ENCODE results near the gene ACER1. TPM values are rescaled to one million over a fixed set of nuclear protein-coding genes. Genes with fewer than 3 reads are reported as not detected.

ACER1 gene
- total and polyA plus RNA-seq, 10 of the 15 experiments (the other 5 are each of a cell fraction or from before 2014, with no cell fraction given): not detected

DNA sequence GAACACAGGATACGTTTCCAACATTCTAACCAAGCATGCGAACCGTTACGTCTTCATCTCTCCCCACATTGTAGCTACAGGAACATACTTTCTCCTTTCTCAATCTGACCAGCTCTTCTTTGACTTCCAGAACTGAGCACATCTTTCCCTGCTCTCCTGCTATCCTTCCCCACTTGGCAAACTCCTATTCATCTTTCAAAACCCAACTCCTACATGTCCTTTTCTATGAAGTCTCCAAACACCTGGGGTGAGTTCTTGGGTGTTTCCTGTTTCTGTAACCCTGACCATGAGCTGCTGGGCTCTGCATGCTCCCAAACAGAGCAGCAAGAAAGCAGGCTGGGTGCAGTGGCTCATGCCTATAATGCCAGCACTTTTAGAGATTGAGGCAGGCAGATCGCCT is 6.6 kb downstream of the ACER1 start:
- no TSS peak for BruUV-seq (replicated peaks)
- ATAC-seq: no peak
- Histone ChIP-seq H3K27ac (ENCODE audit: control insufficient read depth, insufficient read depth) (no peak overlapping the region), H3K9ac (ENCODE audit: control insufficient read depth, insufficient read depth, low read length) (no peak overlapping the region), H3K79me2 (ENCODE audit: control insufficient read depth, insufficient read depth, low read length) (no peaks in the 10 kb centered on the region), H3K4me3 (no peak overlapping the region), H2AFZ (ENCODE audit: control insufficient read depth, low read depth, low read length) (no peak overlapping the region), H3K36me3 (ENCODE audit: control insufficient read depth in 2 of 2, insufficient read depth in 2 of 2, low read length in 1 of 2) (no peaks in the 10 kb centered on the region), H4K20me1 (ENCODE audit: control insufficient read depth, insufficient read depth) (no peaks in the 10 kb centered on the region), H3K4me1 (ENCODE audit: control insufficient read depth, insufficient read depth, low read length) (no peaks in the 10 kb centered on the region), H3K9me3 (replicated peaks; ENCODE audit: control insufficient read depth, insufficient read depth, low read length) (no peaks in the 10 kb centered on the region), H3K4me2 (ENCODE audit: control insufficient read depth, insufficient read depth) (no peak overlapping the region), H3K27me3 (replicated peaks in 1 of 2; ENCODE audit: control insufficient read depth in 2 of 2, insufficient read depth in 2 of 2, low read length in 1 of 2) (no peaks in the 10 kb centered on the region)
- no peak for DNase-seq (ENCODE audit: low read depth, low spot score)
- CTCF ChIA-PET: no interaction called here
- POLR2A ChIA-PET: no interaction called here
- in situ Hi-C loops (cut with MboI): no loop called here
- no peak for FAIRE-seq
- SMC1A ChIA-PET (ENCODE audit: uncharacterized antibody, unreplicated experiment): no interaction called here
- WGBS (ENCODE audit: insufficient coverage, insufficient replicate concordance, low lambda C conversion rate, missing lambda C conversion rate): 59% methylated on average over 5 of the region's 5 CpGs
- intact Hi-C loops (cut with micrococcal nuclease; ENCODE audit: unreplicated experiment): no loop called here
- RAD21 ChIA-PET (ENCODE audit: unreplicated experiment): no interaction called here
- TF ChIP-seq BRCA1 (IDR thresholded peaks at IDR 0.05; ENCODE audit: low read depth, low read length) (no peak), SRF (IDR thresholded peaks at IDR 0.05; ENCODE audit: low read depth in 2 of 2, low read length in 2 of 2) (no peak), IRF4 (IDR thresholded peaks at IDR 0.05; ENCODE audit: low read depth, low read length) (no peak), HCFC1 (IDR thresholded peaks at IDR 0.05; ENCODE audit: low read length) (no peak), TBL1XR1 (IDR thresholded peaks at IDR 0.05; ENCODE audit: low read depth, low read length) (no peak), TCF7 (IDR thresholded peaks at IDR 0.05; ENCODE audit: borderline replicate concordance) (no peak), SUPT20H (IDR thresholded peaks at IDR 0.05; ENCODE audit: borderline replicate concordance, control insufficient read depth, low read depth, low read length) (no peak), IKZF1 (conservative IDR thresholded peaks at IDR 0.05) (no peak), NR2C1 (IDR thresholded peaks at IDR 0.05) (no peak), ZNF384 (IDR thresholded peaks at IDR 0.05; ENCODE audit: borderline replicate concordance, low read depth, low read length) (no peak)
- TF ChIP-seq, protein P1, sequence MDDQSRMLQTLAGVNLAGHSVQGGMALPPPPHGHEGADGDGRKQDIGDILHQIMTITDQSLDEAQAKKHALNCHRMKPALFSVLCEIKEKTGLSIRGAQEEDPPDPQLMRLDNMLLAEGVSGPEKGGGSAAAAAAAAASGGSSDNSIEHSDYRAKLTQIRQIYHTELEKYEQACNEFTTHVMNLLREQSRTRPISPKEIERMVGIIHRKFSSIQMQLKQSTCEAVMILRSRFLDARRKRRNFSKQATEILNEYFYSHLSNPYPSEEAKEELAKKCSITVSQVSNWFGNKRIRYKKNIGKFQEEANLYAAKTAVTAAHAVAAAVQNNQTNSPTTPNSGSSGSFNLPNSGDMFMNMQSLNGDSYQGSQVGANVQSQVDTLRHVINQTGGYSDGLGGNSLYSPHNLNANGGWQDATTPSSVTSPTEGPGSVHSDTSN (IDR thresholded peaks at IDR 0.05; ENCODE audit: insufficient replicate concordance, low read depth, low read length): no peak
- TF ChIP-seq, protein P2, sequence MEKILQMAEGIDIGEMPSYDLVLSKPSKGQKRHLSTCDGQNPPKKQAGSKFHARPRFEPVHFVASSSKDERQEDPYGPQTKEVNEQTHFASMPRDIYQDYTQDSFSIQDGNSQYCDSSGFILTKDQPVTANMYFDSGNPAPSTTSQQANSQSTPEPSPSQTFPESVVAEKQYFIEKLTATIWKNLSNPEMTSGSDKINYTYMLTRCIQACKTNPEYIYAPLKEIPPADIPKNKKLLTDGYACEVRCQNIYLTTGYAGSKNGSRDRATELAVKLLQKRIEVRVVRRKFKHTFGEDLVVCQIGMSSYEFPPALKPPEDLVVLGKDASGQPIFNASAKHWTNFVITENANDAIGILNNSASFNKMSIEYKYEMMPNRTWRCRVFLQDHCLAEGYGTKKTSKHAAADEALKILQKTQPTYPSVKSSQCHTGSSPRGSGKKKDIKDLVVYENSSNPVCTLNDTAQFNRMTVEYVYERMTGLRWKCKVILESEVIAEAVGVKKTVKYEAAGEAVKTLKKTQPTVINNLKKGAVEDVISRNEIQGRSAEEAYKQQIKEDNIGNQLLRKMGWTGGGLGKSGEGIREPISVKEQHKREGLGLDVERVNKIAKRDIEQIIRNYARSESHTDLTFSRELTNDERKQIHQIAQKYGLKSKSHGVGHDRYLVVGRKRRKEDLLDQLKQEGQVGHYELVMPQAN (conservative IDR thresholded peaks at IDR 0.05): no peak
- TF ChIP-seq, protein P3, sequence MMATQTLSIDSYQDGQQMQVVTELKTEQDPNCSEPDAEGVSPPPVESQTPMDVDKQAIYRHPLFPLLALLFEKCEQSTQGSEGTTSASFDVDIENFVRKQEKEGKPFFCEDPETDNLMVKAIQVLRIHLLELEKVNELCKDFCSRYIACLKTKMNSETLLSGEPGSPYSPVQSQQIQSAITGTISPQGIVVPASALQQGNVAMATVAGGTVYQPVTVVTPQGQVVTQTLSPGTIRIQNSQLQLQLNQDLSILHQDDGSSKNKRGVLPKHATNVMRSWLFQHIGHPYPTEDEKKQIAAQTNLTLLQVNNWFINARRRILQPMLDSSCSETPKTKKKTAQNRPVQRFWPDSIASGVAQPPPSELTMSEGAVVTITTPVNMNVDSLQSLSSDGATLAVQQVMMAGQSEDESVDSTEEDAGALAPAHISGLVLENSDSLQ (IDR thresholded peaks at IDR 0.05): no peak
- TF ChIP-seq, protein P4, sequence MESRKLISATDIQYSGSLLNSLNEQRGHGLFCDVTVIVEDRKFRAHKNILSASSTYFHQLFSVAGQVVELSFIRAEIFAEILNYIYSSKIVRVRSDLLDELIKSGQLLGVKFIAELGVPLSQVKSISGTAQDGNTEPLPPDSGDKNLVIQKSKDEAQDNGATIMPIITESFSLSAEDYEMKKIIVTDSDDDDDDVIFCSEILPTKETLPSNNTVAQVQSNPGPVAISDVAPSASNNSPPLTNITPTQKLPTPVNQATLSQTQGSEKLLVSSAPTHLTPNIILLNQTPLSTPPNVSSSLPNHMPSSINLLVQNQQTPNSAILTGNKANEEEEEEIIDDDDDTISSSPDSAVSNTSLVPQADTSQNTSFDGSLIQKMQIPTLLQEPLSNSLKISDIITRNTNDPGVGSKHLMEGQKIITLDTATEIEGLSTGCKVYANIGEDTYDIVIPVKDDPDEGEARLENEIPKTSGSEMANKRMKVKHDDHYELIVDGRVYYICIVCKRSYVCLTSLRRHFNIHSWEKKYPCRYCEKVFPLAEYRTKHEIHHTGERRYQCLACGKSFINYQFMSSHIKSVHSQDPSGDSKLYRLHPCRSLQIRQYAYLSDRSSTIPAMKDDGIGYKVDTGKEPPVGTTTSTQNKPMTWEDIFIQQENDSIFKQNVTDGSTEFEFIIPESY (IDR thresholded peaks at IDR 0.05): no peak
- TF ChIP-seq, protein P5, sequence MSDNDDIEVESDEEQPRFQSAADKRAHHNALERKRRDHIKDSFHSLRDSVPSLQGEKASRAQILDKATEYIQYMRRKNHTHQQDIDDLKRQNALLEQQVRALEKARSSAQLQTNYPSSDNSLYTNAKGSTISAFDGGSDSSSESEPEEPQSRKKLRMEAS (IDR thresholded peaks at IDR 0.05; ENCODE audit: low read depth, low read length): no peak
- TF ChIP-seq, protein P6, sequence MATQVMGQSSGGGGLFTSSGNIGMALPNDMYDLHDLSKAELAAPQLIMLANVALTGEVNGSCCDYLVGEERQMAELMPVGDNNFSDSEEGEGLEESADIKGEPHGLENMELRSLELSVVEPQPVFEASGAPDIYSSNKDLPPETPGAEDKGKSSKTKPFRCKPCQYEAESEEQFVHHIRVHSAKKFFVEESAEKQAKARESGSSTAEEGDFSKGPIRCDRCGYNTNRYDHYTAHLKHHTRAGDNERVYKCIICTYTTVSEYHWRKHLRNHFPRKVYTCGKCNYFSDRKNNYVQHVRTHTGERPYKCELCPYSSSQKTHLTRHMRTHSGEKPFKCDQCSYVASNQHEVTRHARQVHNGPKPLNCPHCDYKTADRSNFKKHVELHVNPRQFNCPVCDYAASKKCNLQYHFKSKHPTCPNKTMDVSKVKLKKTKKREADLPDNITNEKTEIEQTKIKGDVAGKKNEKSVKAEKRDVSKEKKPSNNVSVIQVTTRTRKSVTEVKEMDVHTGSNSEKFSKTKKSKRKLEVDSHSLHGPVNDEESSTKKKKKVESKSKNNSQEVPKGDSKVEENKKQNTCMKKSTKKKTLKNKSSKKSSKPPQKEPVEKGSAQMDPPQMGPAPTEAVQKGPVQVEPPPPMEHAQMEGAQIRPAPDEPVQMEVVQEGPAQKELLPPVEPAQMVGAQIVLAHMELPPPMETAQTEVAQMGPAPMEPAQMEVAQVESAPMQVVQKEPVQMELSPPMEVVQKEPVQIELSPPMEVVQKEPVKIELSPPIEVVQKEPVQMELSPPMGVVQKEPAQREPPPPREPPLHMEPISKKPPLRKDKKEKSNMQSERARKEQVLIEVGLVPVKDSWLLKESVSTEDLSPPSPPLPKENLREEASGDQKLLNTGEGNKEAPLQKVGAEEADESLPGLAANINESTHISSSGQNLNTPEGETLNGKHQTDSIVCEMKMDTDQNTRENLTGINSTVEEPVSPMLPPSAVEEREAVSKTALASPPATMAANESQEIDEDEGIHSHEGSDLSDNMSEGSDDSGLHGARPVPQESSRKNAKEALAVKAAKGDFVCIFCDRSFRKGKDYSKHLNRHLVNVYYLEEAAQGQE (IDR thresholded peaks at IDR 0.05; ENCODE audit: low read depth, low read length): no peak
